ENCODE data around the gene GPRIN1.

- TF ChIP-seq CTCF (IDR thresholded peaks at IDR 0.05; ENCODE audit: low read depth, low read length, missing input control) (no peak), RAD21 (IDR thresholded peaks at IDR 0.05) (no peak), TAF1 (conservative IDR thresholded peaks at IDR 0.05) (no peak), SP1 (IDR thresholded peaks at IDR 0.05) (no peak), YY1 (IDR thresholded peaks at IDR 0.05) (no peak), GABPA (IDR thresholded peaks at IDR 0.05 in 1 of 2, conservative IDR thresholded peaks at IDR 0.05 in 1 of 2) (no peak), FOXA1 (IDR thresholded peaks at IDR 0.05) (no peak), EGR1 (IDR thresholded peaks at IDR 0.05; ENCODE audit: low read depth in 2 of 2) (no peak), JUND (IDR thresholded peaks at IDR 0.05) (no peak), ATF3 (IDR thresholded peaks at IDR 0.05) (no peak)
- TF ChIP-seq, protein P1, sequence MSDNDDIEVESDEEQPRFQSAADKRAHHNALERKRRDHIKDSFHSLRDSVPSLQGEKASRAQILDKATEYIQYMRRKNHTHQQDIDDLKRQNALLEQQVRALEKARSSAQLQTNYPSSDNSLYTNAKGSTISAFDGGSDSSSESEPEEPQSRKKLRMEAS (IDR thresholded peaks at IDR 0.05): no peak
- TF ChIP-seq, protein P2, sequence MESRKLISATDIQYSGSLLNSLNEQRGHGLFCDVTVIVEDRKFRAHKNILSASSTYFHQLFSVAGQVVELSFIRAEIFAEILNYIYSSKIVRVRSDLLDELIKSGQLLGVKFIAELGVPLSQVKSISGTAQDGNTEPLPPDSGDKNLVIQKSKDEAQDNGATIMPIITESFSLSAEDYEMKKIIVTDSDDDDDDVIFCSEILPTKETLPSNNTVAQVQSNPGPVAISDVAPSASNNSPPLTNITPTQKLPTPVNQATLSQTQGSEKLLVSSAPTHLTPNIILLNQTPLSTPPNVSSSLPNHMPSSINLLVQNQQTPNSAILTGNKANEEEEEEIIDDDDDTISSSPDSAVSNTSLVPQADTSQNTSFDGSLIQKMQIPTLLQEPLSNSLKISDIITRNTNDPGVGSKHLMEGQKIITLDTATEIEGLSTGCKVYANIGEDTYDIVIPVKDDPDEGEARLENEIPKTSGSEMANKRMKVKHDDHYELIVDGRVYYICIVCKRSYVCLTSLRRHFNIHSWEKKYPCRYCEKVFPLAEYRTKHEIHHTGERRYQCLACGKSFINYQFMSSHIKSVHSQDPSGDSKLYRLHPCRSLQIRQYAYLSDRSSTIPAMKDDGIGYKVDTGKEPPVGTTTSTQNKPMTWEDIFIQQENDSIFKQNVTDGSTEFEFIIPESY (IDR thresholded peaks at IDR 0.05): no peak
- TF ChIP-seq, protein P3, sequence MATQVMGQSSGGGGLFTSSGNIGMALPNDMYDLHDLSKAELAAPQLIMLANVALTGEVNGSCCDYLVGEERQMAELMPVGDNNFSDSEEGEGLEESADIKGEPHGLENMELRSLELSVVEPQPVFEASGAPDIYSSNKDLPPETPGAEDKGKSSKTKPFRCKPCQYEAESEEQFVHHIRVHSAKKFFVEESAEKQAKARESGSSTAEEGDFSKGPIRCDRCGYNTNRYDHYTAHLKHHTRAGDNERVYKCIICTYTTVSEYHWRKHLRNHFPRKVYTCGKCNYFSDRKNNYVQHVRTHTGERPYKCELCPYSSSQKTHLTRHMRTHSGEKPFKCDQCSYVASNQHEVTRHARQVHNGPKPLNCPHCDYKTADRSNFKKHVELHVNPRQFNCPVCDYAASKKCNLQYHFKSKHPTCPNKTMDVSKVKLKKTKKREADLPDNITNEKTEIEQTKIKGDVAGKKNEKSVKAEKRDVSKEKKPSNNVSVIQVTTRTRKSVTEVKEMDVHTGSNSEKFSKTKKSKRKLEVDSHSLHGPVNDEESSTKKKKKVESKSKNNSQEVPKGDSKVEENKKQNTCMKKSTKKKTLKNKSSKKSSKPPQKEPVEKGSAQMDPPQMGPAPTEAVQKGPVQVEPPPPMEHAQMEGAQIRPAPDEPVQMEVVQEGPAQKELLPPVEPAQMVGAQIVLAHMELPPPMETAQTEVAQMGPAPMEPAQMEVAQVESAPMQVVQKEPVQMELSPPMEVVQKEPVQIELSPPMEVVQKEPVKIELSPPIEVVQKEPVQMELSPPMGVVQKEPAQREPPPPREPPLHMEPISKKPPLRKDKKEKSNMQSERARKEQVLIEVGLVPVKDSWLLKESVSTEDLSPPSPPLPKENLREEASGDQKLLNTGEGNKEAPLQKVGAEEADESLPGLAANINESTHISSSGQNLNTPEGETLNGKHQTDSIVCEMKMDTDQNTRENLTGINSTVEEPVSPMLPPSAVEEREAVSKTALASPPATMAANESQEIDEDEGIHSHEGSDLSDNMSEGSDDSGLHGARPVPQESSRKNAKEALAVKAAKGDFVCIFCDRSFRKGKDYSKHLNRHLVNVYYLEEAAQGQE (IDR thresholded peaks at IDR 0.05): no peak
These were observed 46.0 kb downstream of the GPRIN1 start for GRCh38 chr5:176564002-176564401.

Data from liver (tissue), 3 donors.